ENCODE results near the gene ACTL7A.
"Not testable (repeated sequence)": the region's sequence is repeated elsewhere in the genome, so short reads cannot be mapped to it uniquely, and the experiment has no call there.

ACTL7A gene

GRCh38 chr9:108880738-108881316 is 18.8 kb downstream of the ACTL7A start:
- DNase-seq (ENCODE audit: low read depth), result no peak

- no peak for DNase-seq (ENCODE audit: low read depth)
Observed at GRCh38 chr9:108882052-108882888, 20.2 kb downstream of the ACTL7A start.

GRCh38 chr9:108883085-108883484 is 21.0 kb downstream of the ACTL7A start:
- no peak for DNase-seq (ENCODE audit: low read depth)

GRCh38 chr9:108884701-108885100 is 22.6 kb downstream of the ACTL7A start:
- DNase-seq (ENCODE audit: low read depth), result no peak

GRCh38 chr9:108885643-108886348 is 23.7 kb downstream of the ACTL7A start:
- peak; percentile 50 for DNase-seq (ENCODE audit: low read depth)

GRCh38 chr9:108886594-108887271 is 24.7 kb downstream of the ACTL7A start:
- not testable (repeated sequence) for DNase-seq (ENCODE audit: low read depth)

- no peak for DNase-seq (ENCODE audit: low read depth)
Observed at GRCh38 chr9:108889649-108890067, 27.6 kb downstream of the ACTL7A start.

GRCh38 chr9:108894225-108894997 is 32.3 kb downstream of the ACTL7A start:
- DNase-seq (ENCODE audit: low read depth), result no peak

GRCh38 chr9:108897324-108898096 is 35.4 kb downstream of the ACTL7A start:
- no peak for DNase-seq (ENCODE audit: low read depth)

- not testable (repeated sequence) for DNase-seq (ENCODE audit: low read depth)
Observed at GRCh38 chr9:108899023-108899695, 37.1 kb downstream of the ACTL7A start.

- DNase-seq (ENCODE audit: low read depth), result no peak
Observed at GRCh38 chr9:108900176-108900575, 38.1 kb downstream of the ACTL7A start.

GRCh38 chr9:108903420-108904103 is 41.5 kb downstream of the ACTL7A start:
- no peak for DNase-seq (ENCODE audit: low read depth)

GRCh38 chr9:108904161-108904560 is 42.1 kb downstream of the ACTL7A start:
- no peak for DNase-seq (ENCODE audit: low read depth)

- no peak for DNase-seq (ENCODE audit: low read depth)
Observed at GRCh38 chr9:108905494-108905893, 43.4 kb downstream of the ACTL7A start.

- DNase-seq (ENCODE audit: low read depth), result no peak
Observed at GRCh38 chr9:108910402-108910801, 48.3 kb downstream of the ACTL7A start.

- DNase-seq (ENCODE audit: low read depth), result no peak
Observed at GRCh38 chr9:108910914-108911313, 48.8 kb downstream of the ACTL7A start.

GRCh38 chr9:108911820-108912219 is 49.8 kb downstream of the ACTL7A start:
- DNase-seq (ENCODE audit: low read depth), result no peak
